Mucosa of descending colon (tissue), 3 donors: ENCODE data around the gene COL15A1. TPM values are rescaled to one million over a fixed set of nuclear protein-coding genes. Genes with fewer than 3 reads are reported as not detected.

Experiments used
- ATAC-seq: fragments of 200-7000 bp; cut with Tn5 transposase; one replicate; pipeline ENCODE4 v1.9.1; 2020; ENCODE audit warnings: mild to moderate bottlenecking, moderate library complexity
- DNase-seq, 3 donors: peaks; one replicate each; pipeline ENCODE4 v3.0.0-alpha.2; 2020
- H3K36me3 ChIP-seq: fragments of 200-600 bp; one replicate; pipeline ENCODE4 v1.8.0; 2021; ENCODE audit warnings: low read depth, mild to moderate bottlenecking
- H3K4me1 ChIP-seq: fragments of 200-600 bp; one replicate; pipeline ENCODE4 v1.8.0; 2021; ENCODE audit warnings: low read depth, mild to moderate bottlenecking
- H3K4me3 ChIP-seq: fragments of 200-600 bp; one replicate; pipeline ENCODE4 v1.8.0; 2021; ENCODE audit warnings: mild to moderate bottlenecking
- H3K9me3 ChIP-seq: fragments of 200-600 bp; one replicate; pipeline ENCODE4 v1.8.0; 2021; ENCODE audit warnings: mild to moderate bottlenecking
- intact Hi-C, 2 donors: fragments of 100-400 bp; cut with DNase I in 1 of 2; cut with micrococcal nuclease in 1 of 2; formaldehyde crosslinking; loops; one replicate each; pipeline versions ENCODE4 v1.11.0 to v1.11.1; 2022; cut with DNase I, micrococcal nuclease
- total RNA-seq, 3 donors: library from RNA; stranded (reverse); fragmentation: NEBNext Ultra II Directional in 2 of 3; extraction: Animal tissue kit (Norgen Biotek cat#: 25700) in 2 of 3; gene quantifications; one replicate each; pipeline versions ENCODE4 v1.2.1 to v1.2.4, GENCODE V29; 2021 to 2023
- TF ChIP-seq, protein P1 (sequence below): fragments of 200-600 bp; IDR thresholded peaks from one replicate; pipeline ENCODE4 v1.8.0; 2022; ENCODE audit warnings: antibody characterized with exemption, mild to moderate bottlenecking
- donor health status: DM: no; HTN: no; CAD: no; lungs with moderate emphysema.
- donor health status: DM: no; HTN: no; CAD: no.
- donor health status: DM: no; HTN: yes; CAD: no.

Gene COL15A1
- total RNA-seq, 3 donors from 2014 or later: 4.2 to 43.4 (median 11.2) TPM

DNA sequence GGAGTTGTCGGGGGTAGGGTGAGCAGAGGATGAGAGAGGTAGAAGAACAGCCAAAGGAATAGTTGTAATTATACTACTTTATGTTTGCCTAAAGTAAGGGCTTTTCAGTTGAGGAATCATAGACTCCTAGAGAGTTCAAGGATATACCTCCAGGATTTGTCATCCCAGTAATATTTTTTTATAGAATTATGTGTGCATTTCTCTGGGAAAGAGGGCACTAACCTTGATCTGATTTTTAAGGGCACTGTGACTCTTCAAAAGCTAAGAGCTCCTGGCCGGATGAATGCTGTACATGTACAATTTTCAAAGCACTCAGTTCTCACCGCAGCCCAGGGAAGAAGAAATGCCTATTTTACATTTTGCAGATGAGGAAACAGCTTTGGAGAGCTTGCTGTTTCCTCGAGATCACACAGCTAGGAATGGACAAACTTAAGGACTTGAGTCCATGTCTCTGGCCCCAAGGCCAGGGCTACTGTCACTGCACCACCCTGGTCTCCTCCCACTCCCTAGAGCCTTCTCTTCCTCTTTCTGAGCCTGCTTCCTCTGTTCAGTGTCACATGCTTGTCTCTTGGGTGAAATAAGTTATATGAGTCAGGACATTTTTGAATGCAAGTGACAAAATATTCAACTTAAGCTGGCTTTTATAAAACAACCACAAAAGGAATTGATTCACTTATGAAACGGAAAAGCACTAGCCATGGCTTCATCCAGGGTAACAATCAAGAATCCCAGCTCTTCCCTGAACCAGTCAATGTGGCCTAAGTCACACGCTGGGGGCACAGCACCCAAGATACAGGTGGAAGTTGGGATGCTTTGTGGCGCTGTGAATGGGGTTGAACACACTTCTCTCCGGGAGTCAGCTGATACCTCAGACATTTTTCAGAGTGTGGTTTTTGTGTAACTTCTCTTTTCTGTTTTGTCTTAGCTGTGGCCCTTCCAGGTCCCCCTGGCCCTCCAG, 115.5 kb downstream of the COL15A1 start:
- no peaks in the 10 kb centered on the region for H3K4me1 ChIP-seq
- no peaks in the 10 kb centered on the region for H3K36me3 ChIP-seq
- H3K9me3 ChIP-seq: no peaks in the 10 kb centered on the region
- no peak overlapping the region for H3K4me3 ChIP-seq
- TF ChIP-seq, protein P1, sequence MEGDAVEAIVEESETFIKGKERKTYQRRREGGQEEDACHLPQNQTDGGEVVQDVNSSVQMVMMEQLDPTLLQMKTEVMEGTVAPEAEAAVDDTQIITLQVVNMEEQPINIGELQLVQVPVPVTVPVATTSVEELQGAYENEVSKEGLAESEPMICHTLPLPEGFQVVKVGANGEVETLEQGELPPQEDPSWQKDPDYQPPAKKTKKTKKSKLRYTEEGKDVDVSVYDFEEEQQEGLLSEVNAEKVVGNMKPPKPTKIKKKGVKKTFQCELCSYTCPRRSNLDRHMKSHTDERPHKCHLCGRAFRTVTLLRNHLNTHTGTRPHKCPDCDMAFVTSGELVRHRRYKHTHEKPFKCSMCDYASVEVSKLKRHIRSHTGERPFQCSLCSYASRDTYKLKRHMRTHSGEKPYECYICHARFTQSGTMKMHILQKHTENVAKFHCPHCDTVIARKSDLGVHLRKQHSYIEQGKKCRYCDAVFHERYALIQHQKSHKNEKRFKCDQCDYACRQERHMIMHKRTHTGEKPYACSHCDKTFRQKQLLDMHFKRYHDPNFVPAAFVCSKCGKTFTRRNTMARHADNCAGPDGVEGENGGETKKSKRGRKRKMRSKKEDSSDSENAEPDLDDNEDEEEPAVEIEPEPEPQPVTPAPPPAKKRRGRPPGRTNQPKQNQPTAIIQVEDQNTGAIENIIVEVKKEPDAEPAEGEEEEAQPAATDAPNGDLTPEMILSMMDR: no peak
- ATAC-seq (peak; percentile 78), DNase-seq (peak in 1 of 3 donors; percentile 30)
- intact Hi-C loops: no loop called here

DNA sequence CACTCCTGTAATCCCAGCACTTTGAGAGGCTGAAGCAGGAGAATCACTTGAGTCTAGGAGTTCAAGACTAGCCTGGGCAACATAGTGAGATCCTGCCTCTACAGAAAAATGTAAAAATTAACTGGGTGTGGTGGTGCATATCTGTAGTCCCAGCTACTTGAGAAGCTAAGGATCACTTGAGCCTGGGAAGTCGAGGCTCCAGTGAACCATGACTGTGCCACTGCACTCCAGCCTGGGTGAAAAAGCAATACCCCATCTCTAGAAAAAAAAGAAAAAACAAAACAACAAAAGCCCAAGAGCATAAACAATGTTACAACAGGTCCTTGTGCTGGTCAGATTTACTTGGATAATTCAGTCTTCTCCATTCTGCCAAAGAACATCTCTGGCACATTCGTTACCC, 116.9 kb downstream of the COL15A1 start:
- H3K4me3 ChIP-seq: no peak overlapping the region
- DNase-seq (no peak), ATAC-seq (no peak)
- no peaks in the 10 kb centered on the region for H3K9me3 ChIP-seq
- TF ChIP-seq, protein P1: no peak
- intact Hi-C loops: no loop called here
- H3K36me3 ChIP-seq: no peaks in the 10 kb centered on the region
- H3K4me1 ChIP-seq: no peaks in the 10 kb centered on the region

DNA sequence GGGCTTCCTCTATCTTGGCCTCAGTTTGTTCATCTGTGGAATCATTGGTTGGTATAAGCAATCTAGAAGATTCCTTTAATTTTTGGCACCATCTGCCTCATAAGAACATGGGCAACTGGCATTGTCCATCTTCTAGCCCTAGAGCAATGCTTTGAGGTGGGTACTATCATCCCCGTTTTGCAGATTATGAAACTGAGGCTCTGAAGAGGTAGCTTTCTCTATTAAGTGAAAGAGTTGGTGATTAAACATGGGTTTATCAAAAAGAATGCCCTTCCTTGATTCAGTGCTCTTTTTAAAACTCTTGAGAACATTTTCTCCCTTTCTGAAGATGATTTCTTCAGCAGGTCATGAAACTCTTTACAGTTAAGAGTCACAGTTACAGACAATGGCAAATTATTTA, 118.8 kb downstream of the COL15A1 start:
- TF ChIP-seq, protein P1: no peak

DNA sequence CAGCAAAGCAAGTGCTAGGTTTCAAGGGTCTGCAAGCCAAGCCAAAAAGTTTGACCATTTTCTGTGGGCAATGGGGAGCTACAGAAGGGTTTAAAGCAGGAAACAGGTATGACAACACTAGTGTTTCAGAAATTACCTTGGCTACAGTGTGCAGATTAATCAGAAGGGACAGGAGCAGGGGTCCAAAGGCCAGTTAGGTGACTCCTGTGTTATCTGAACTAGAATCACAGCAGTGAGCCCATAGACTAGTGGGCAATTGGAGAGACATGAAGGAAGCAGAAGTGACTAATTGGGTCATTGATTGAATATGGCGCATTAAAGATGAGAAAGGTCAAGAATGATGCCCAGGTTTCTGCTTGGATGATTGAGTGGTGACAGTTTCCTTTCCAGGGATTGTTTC, 119.8 kb downstream of the COL15A1 start:
- no peaks in the 10 kb centered on the region for H3K9me3 ChIP-seq
- intact Hi-C loops: no loop called here
- DNase-seq (no peak), ATAC-seq (no peak)
- TF ChIP-seq, protein P1: no peak
- no peaks in the 10 kb centered on the region for H3K36me3 ChIP-seq
- H3K4me1 ChIP-seq: no peaks in the 10 kb centered on the region
- H3K4me3 ChIP-seq: no peak overlapping the region

More for the DNA sequence above, 118.8 kb downstream of the COL15A1 start:
- Histone ChIP-seq H3K9me3 (no peaks in the 10 kb centered on the region), H3K36me3 (no peaks in the 10 kb centered on the region), H3K4me1 (no peaks in the 10 kb centered on the region), H3K4me3 (no peak overlapping the region)
- intact Hi-C loops: no loop called here
- ATAC-seq (no peak), DNase-seq (no peak)

DNA sequence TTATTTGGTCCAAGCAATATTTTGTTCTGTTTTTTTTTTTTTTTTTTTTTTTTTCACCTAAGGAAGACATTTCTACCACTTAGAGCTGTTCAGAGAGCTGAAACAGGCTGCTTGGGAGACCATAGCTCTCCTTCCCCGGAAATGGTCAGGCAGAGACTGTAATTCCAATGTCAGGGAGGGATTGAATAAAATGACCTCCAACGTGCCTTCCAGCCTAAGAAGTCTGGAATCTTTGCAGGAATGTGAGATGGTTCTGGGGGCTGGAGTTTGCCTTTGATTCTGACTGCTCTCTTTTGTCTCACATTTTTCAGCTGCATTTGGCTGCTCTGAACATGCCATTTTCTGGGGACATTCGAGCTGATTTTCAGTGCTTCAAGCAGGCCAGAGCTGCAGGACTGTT, 122.9 kb downstream of the COL15A1 start:
- DNase-seq: no peak
- no peak for ATAC-seq
- H3K36me3 ChIP-seq: no peaks in the 10 kb centered on the region
- intact Hi-C loops: no loop called here
- no peaks in the 10 kb centered on the region for H3K4me1 ChIP-seq
- TF ChIP-seq, protein P1: no peak
- no peak overlapping the region for H3K4me3 ChIP-seq
- no peaks in the 10 kb centered on the region for H3K9me3 ChIP-seq
